ENCODE results near the gene CSNK1G1.
"Not testable (repeated sequence)": the region's sequence is repeated elsewhere in the genome, so short reads cannot be mapped to it uniquely, and the experiment has no call there.

Gene CSNK1G1

GRCh38 chr15:64344651-64345294, 11.2 kb downstream of the CSNK1G1 start:
- H3K27me3 ChIP-seq (ENCODE audit: control insufficient read depth, insufficient read depth, low read length), result no peaks in the 10 kb centered on the region
- H3K9ac ChIP-seq (ENCODE audit: low read depth, low read length), result no peak overlapping the region
- H3K36me3 ChIP-seq (ENCODE audit: control insufficient read depth, insufficient read depth, low read length), result no peaks in the 10 kb centered on the region
- no peaks in the 10 kb centered on the region for H3K9me3 ChIP-seq (ENCODE audit: control insufficient read depth, insufficient read depth, low read length)
- H3K4me3 ChIP-seq (ENCODE audit: low read depth, low read length), result no peak overlapping the region
- H3K4me1 ChIP-seq (ENCODE audit: control insufficient read depth, insufficient read depth, low read length), result peaks cover 4% of the 10 kb centered on the region

- no peaks in the 10 kb centered on the region for H3K27me3 ChIP-seq (ENCODE audit: control insufficient read depth, insufficient read depth, low read length)
- no peaks in the 10 kb centered on the region for H3K9me3 ChIP-seq (ENCODE audit: control insufficient read depth, insufficient read depth, low read length)
- H3K9ac ChIP-seq (ENCODE audit: low read depth, low read length), result no peak overlapping the region
- H3K4me1 ChIP-seq (ENCODE audit: control insufficient read depth, insufficient read depth, low read length), result peaks cover 4% of the 10 kb centered on the region
- no peaks in the 10 kb centered on the region for H3K36me3 ChIP-seq (ENCODE audit: control insufficient read depth, insufficient read depth, low read length)
- no peak overlapping the region for H3K4me3 ChIP-seq (ENCODE audit: low read depth, low read length)
Observed at GRCh38 chr15:64343841-64344240, 12.1 kb downstream of the CSNK1G1 start.

- no peak overlapping the region for H3K4me3 ChIP-seq (ENCODE audit: low read depth, low read length)
- H3K4me1 ChIP-seq (ENCODE audit: control insufficient read depth, insufficient read depth, low read length), result peaks cover 4% of the 10 kb centered on the region
- H3K27me3 ChIP-seq (ENCODE audit: control insufficient read depth, insufficient read depth, low read length), result no peaks in the 10 kb centered on the region
- H3K36me3 ChIP-seq (ENCODE audit: control insufficient read depth, insufficient read depth, low read length), result no peaks in the 10 kb centered on the region
- H3K9me3 ChIP-seq (ENCODE audit: control insufficient read depth, insufficient read depth, low read length), result no peaks in the 10 kb centered on the region
- H3K9ac ChIP-seq (ENCODE audit: low read depth, low read length), result no peak overlapping the region
Observed at GRCh38 chr15:64343222-64343621, 12.8 kb downstream of the CSNK1G1 start.

DNA sequence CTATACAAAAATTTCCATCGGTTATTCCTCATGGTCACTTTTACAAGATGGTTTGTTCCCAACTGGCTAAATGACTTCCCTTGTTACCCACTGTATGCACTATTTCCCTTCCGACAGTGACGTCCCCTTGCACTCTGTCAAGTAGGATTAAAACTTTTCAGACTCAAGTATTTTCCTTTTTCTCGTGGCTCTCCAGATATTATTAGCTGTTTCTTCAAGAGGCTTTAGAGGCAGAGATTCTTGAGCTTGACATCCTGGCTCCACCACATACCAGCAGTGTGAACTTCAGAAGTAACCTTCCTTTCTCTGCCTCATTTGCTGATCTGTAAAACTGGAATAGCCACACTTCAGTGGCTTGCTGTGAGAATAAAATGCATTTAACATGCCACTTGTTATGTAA, 14.0 kb downstream of the CSNK1G1 start:
- no peaks in the 10 kb centered on the region for H3K36me3 ChIP-seq (ENCODE audit: control insufficient read depth, insufficient read depth, low read length)

DNA sequence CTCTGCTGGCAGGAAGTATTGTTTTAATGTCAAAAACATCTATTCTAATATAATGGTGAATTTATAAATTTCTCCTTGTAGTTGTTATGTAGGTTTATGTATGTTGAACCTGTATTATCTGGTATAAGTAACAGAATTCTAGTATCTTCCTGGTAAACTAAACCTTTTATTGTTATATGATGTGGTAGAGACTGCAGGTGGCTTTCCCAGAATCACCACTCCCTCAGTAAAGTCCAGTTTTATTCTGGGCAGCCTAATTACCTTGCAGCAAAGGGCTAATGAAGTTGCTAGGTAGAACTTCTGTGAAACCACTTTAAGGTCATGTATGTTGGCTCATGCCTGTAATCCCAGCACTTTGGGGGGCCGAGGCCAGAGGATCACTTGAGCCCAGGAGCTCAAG, 15.6 kb downstream of the CSNK1G1 start:
- Histone ChIP-seq H3K4me1 (ENCODE audit: control insufficient read depth, insufficient read depth, low read length) (peaks cover 4% of the 10 kb centered on the region), H3K27me3 (ENCODE audit: control insufficient read depth, insufficient read depth, low read length) (no peaks in the 10 kb centered on the region), H3K9me3 (ENCODE audit: control insufficient read depth, insufficient read depth, low read length) (no peaks in the 10 kb centered on the region), H3K36me3 (ENCODE audit: control insufficient read depth, insufficient read depth, low read length) (no peaks in the 10 kb centered on the region), H3K9ac (ENCODE audit: low read depth, low read length) (no peak overlapping the region), H3K4me3 (ENCODE audit: low read depth, low read length) (no peak overlapping the region)

More for the DNA sequence above, 14.0 kb downstream of the CSNK1G1 start:
- no peaks in the 10 kb centered on the region for H3K27me3 ChIP-seq (ENCODE audit: control insufficient read depth, insufficient read depth, low read length)
- H3K9ac ChIP-seq (ENCODE audit: low read depth, low read length), result no peak overlapping the region
- H3K4me1 ChIP-seq (ENCODE audit: control insufficient read depth, insufficient read depth, low read length), result peaks cover 4% of the 10 kb centered on the region
- H3K9me3 ChIP-seq (ENCODE audit: control insufficient read depth, insufficient read depth, low read length), result no peaks in the 10 kb centered on the region
- H3K4me3 ChIP-seq (ENCODE audit: low read depth, low read length), result no peak overlapping the region

GRCh38 chr15:64337761-64338160, 18.2 kb downstream of the CSNK1G1 start:
- Histone ChIP-seq H3K36me3 (ENCODE audit: control insufficient read depth, insufficient read depth, low read length) (no peaks in the 10 kb centered on the region), H3K4me3 (ENCODE audit: low read depth, low read length) (no peak overlapping the region), H3K9me3 (ENCODE audit: control insufficient read depth, insufficient read depth, low read length) (no peaks in the 10 kb centered on the region), H3K4me1 (ENCODE audit: control insufficient read depth, insufficient read depth, low read length) (peaks cover 4% of the 10 kb centered on the region), H3K9ac (ENCODE audit: low read depth, low read length) (no peak overlapping the region), H3K27me3 (ENCODE audit: control insufficient read depth, insufficient read depth, low read length) (no peaks in the 10 kb centered on the region)

DNA sequence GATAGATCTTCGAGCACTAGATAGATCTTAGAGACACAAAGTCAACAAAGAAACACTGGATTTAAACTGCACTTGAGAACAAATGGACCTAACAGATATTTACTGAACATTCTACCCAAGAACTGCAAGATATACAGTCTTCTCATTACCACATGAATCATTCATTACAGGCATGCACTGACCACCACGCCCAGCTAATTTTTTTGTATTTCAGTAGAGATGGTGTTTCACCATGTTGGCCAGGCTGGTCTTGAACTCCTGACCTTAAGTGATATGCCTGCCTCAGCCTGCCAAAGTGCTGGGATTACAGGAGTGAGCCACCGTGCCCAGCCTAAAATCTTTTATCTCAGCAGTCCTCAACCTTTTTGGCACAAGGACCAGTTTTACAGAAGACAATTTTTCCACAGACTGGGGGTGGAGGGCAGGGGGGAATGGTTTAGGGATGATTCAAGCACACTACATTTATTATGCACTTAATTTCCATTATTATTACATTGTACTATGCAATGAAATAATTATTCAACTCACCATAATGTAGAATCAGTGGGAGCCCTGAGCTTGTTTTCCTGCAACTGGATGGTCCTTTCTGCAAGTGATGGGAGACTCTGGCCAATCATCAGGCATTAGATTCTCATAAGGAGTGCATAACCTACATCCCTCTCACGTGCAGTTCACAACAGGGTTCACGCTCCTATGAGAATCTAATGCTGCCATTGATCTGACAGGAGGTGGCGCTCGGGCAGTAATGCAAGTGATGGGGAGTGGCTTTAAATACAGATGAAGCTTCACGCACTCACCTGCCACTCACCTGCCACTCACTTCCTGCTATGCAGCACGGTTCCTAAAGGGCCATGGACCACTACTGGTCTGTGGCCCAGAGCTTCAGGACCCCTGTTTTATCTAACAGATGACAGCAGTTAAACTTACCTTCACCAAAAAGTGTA, 21.7 kb downstream of the CSNK1G1 start:
- no peak overlapping the region for H3K9ac ChIP-seq (ENCODE audit: low read depth, low read length)
- no peaks in the 10 kb centered on the region for H3K4me1 ChIP-seq (ENCODE audit: control insufficient read depth, insufficient read depth, low read length)
- H3K36me3 ChIP-seq (ENCODE audit: control insufficient read depth, insufficient read depth, low read length), result no peaks in the 10 kb centered on the region
- H3K4me3 ChIP-seq (ENCODE audit: low read depth, low read length), result no peak overlapping the region
- H3K9me3 ChIP-seq (ENCODE audit: control insufficient read depth, insufficient read depth, low read length), result no peaks in the 10 kb centered on the region
- no peaks in the 10 kb centered on the region for H3K27me3 ChIP-seq (ENCODE audit: control insufficient read depth, insufficient read depth, low read length)

GRCh38 chr15:64333516-64333915, 22.5 kb downstream of the CSNK1G1 start:
- H3K9me3 ChIP-seq (ENCODE audit: control insufficient read depth, insufficient read depth, low read length), result no peaks in the 10 kb centered on the region
- no peak overlapping the region for H3K4me3 ChIP-seq (ENCODE audit: low read depth, low read length)
- H3K27me3 ChIP-seq (ENCODE audit: control insufficient read depth, insufficient read depth, low read length), result no peaks in the 10 kb centered on the region
- no peaks in the 10 kb centered on the region for H3K4me1 ChIP-seq (ENCODE audit: control insufficient read depth, insufficient read depth, low read length)
- no peak overlapping the region for H3K9ac ChIP-seq (ENCODE audit: low read depth, low read length)
- no peaks in the 10 kb centered on the region for H3K36me3 ChIP-seq (ENCODE audit: control insufficient read depth, insufficient read depth, low read length)

DNA sequence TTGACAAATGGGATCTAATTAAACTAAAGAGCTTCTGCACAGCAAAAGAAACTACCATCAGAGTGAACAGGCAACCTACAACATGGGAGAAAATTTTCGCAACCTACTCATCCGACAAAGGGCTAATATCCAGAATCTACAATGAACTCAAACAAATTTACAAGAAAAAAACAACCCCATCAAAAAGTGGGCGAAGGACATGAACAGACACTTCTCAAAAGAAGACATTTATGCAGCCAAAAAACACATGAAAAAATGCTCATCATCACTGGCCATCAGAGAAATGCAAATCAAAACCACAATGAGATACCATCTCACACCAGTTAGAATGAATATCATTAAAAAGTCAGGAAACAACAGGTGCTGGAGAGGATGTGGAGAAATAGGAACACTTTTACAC, 24.3 kb downstream of the CSNK1G1 start:
- not testable (repeated sequence) for H3K9ac ChIP-seq (ENCODE audit: low read depth, low read length); H3K36me3 ChIP-seq (ENCODE audit: control insufficient read depth, insufficient read depth, low read length); H3K4me3 ChIP-seq (ENCODE audit: low read depth, low read length); H3K9me3 ChIP-seq (ENCODE audit: control insufficient read depth, insufficient read depth, low read length); H3K4me1 ChIP-seq (ENCODE audit: control insufficient read depth, insufficient read depth, low read length); H3K27me3 ChIP-seq (ENCODE audit: control insufficient read depth, insufficient read depth, low read length)

- not testable (repeated sequence) for H3K9me3 ChIP-seq (ENCODE audit: control insufficient read depth, insufficient read depth, low read length); H3K9ac ChIP-seq (ENCODE audit: low read depth, low read length); H3K4me3 ChIP-seq (ENCODE audit: low read depth, low read length); H3K27me3 ChIP-seq (ENCODE audit: control insufficient read depth, insufficient read depth, low read length); H3K36me3 ChIP-seq (ENCODE audit: control insufficient read depth, insufficient read depth, low read length); H3K4me1 ChIP-seq (ENCODE audit: control insufficient read depth, insufficient read depth, low read length)
Observed at GRCh38 chr15:64326975-64327374, 29.0 kb downstream of the CSNK1G1 start.

DNA sequence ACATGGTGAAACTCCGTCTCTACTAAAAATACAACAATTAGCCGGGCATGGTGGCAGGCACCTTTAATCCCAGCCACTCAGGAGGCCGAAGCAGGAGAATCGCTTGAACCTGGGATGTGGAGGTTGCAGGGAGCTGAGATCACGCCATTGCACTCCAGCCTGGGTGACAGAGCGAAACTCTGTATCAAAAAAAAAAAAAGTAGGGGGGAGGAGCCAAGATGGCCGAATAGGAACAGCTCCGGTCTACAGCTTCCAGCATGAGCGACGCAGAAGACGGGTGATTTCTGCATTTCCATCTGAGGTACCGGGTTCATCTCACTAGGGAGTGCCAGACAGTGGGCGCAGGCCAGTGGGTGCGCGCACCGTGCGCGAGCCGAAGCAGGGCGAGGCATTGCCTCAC, 29.5 kb downstream of the CSNK1G1 start:
- not testable (repeated sequence) for H3K9ac ChIP-seq (ENCODE audit: low read depth, low read length); H3K9me3 ChIP-seq (ENCODE audit: control insufficient read depth, insufficient read depth, low read length); H3K36me3 ChIP-seq (ENCODE audit: control insufficient read depth, insufficient read depth, low read length); H3K27me3 ChIP-seq (ENCODE audit: control insufficient read depth, insufficient read depth, low read length); H3K4me1 ChIP-seq (ENCODE audit: control insufficient read depth, insufficient read depth, low read length)
- peak overlapping the region; percentile 26 for H3K4me3 ChIP-seq (ENCODE audit: low read depth, low read length)
